NCI-H2081 treated with DMSO at 0.1 percent for 48 hours (cell line): ENCODE data around the gene INPP5K.
"Not testable (repeated sequence)": the region's sequence is repeated elsewhere in the genome, so short reads cannot be mapped to it uniquely, and the experiment has no call there.

Experiments used
- DNase-seq: peaks from one replicate; lab custom pipeline; 2025; lab: John Stamatoyannopoulos, UW

INPP5K gene

DNA sequence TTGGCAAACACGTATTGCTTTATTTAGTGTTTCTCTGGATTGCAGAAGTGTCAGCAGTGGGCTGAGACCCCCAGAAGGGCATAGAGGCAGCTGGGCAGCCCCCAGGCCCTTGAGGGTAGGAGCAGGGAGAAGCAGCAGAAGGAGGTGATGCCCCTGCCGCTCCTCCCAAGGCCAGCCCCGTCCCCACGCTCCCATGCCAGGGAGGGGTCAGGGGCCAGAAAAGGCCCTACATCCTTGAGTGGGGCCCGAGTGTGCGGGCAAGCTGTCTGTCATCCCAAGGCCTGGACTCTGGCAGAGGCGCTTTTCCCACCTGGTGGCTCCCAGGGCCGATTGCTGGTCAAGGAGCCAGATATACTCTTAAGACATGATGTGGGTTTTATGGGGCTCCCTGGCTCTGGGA, 52.2 kb downstream of the INPP5K start:
- no peak for DNase-seq

- DNase-seq: no peak
Measured at GRCh38 chr17:1462164-1463112, 54.0 kb downstream of the INPP5K start.

DNA sequence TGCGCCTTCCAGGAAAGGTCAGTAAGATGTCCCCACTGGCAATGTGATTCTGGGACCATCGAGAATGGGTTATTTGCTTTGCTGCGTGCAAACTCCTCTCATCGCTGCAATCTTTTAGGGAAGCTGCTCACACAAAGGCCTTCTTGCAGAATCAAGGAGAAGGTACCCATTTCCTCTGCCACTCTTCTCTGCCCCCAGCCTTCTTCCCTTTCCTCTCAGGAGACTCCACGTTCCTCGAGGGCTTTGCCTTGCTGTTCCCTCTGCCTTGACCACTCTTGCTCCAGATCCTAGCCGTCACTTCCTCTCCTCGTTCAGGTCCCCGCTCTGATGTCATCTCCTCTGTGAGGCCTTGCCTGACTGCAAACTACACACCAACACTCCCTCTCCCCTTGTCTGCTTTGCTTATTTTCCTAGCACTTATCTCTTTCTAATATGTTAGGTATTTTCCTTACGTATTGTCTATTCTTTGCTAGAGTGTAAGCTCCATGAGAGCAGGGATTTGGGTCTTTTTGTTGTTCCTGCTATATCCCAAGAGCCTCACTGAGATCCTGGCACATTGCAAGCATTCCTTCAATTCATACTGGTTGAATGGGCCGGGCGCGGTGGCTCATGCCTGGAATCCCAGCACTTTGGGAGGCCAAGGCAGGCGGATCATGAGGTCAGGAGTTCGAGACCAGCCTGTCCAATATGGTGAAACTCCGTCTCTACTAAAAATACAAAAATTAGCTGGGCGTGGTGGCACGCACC, 55.0 kb downstream of the INPP5K start:
- no peak for DNase-seq

DNA sequence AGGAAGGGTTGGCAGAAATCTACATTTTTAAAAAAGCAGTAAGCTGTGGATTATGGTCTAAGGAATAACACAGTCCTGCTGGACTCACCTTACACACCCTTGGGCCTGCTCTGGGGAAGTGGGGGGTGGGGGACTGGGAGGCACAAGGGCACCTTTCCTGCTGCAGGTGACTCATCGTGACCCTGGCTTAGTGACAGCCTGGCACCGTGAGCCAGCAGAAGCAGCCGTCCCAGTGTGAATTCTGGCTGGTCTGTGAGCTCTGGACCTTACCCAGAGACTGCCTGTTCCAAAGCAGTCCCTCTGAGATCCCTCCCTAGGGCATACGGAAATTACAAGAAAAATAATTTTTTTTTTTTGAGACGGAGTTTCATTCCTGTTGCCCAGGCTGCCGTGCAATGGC, 56.2 kb downstream of the INPP5K start:
- DNase-seq: no peak

- DNase-seq: peak; percentile 64
Measured at GRCh38 chr17:1455797-1456599, 60.4 kb downstream of the INPP5K start, which contains the start of gene CRK. CRK (minus strand) TSS chr17:1456232; CDS start chr17:1456117, 115 bp downstream.

- DNase-seq: no peak
Measured at GRCh38 chr17:1455291-1455796, 61.1 kb downstream of the INPP5K start.

GRCh38 chr17:1454541-1454940, 61.9 kb downstream of the INPP5K start:
- no peak for DNase-seq

- DNase-seq: not testable (repeated sequence)
Measured at GRCh38 chr17:1453694-1454093, 62.7 kb downstream of the INPP5K start.

DNA sequence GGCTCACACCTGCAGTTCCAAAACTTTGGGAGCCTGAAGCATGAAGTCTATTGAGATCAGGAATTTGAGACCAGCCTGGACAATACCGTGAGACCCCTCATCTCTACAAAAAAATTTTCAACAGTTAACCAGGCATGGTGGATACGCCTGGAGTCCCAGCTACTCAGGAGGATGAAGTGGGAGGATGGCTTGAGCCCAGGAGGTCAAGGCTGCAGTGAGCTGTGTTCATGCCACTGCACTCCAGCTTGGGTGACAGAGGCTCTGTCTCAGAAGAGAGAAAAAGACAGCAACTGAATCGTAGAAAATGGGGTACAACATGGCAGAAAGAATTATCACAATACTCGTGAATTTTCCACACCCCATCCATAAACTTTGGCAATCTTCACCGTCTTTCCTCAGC, 63.6 kb downstream of the INPP5K start:
- DNase-seq: no peak

DNA sequence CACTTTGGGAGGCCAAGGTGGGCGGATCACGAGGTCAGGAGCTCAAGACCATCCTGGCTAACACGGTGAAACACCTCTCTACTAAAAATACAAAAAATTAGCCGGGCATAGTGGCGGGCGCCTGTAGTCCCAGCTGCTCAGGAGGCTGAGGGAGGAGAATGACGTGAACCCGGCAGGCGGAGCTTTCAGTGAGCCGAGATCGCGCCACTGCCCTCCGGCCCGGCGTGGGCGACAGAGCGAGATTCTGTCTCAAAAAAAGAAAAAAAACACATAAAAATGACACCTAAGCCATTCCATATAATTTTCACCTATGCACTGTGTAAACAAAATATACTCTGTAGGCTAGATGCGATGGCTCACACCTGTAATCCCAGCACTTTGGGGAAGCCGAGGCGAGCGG, 66.2 kb downstream of the INPP5K start:
- not testable (repeated sequence) for DNase-seq

- no peak for DNase-seq
Measured at GRCh38 chr17:1449412-1449967, 66.9 kb downstream of the INPP5K start.

GRCh38 chr17:1447052-1447451, 69.4 kb downstream of the INPP5K start:
- no peak for DNase-seq

DNA sequence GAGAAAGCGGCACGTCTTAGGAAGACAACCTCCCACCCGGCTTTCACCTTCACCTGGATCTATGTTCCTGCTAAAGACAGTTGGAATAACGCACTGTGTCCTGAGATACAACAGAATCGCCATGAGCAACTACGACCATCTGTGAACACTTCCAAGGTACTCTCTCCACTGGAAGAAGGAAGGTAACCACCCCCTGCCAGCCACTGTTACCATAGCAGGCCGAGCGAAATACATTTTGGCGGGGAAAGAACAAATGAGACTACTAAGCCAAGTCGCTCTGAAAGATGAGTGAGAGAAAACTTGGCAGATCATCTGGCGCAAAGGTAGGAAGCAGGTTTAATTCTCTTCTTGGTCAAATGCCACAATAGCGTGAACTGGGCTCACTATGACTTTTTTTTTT, 70.2 kb downstream of the INPP5K start:
- DNase-seq: no peak

- DNase-seq: not testable (repeated sequence)
Measured at GRCh38 chr17:1445695-1446094, 70.7 kb downstream of the INPP5K start.
